Embryonic facial prominence (tissue), 1 donor: Measurements from ENCODE around the gene SPATA2.
"Not testable (repeated sequence)": the region's sequence is repeated elsewhere in the genome, so short reads cannot be mapped to it uniquely, and the experiment has no call there.

Source experiments
- DNase-seq: peaks from one replicate; pipeline ENCODE4 v3.0.0-alpha.2; 2016; ENCODE audit errors: extremely low spot score

SPATA2 gene

GRCh38 chr20:49885558-49886332 is 29.6 kb downstream of the SPATA2 start:
- no peak for DNase-seq

- no peak for DNase-seq
Measured at GRCh38 chr20:49883246-49883802, 32.0 kb downstream of the SPATA2 start.

GRCh38 chr20:49882171-49882970 is 33.0 kb downstream of the SPATA2 start:
- DNase-seq, result no peak

GRCh38 chr20:49880724-49881445 is 34.4 kb downstream of the SPATA2 start:
- DNase-seq, result no peak

GRCh38 chr20:49880177-49880576 is 35.2 kb downstream of the SPATA2 start:
- DNase-seq, result no peak

- no peak for DNase-seq
Measured at GRCh38 chr20:49878977-49879376, 36.4 kb downstream of the SPATA2 start.

- no peak for DNase-seq
Measured at GRCh38 chr20:49877386-49877921, 37.9 kb downstream of the SPATA2 start.

- DNase-seq, result no peak
Measured at GRCh38 chr20:49874696-49875095, 40.6 kb downstream of the SPATA2 start.

- no peak for DNase-seq
Measured at GRCh38 chr20:49872056-49872455, 43.3 kb downstream of the SPATA2 start.

GRCh38 chr20:49871391-49871948 is 43.9 kb downstream of the SPATA2 start:
- no peak for DNase-seq

GRCh38 chr20:49870261-49870660 is 45.1 kb downstream of the SPATA2 start:
- no peak for DNase-seq

- no peak for DNase-seq
Measured at GRCh38 chr20:49868964-49869363, 46.4 kb downstream of the SPATA2 start.

GRCh38 chr20:49868538-49868937 is 46.8 kb downstream of the SPATA2 start:
- DNase-seq, result no peak

- no peak for DNase-seq
Measured at GRCh38 chr20:49867453-49868215, 47.7 kb downstream of the SPATA2 start.

GRCh38 chr20:49866051-49866450 is 49.3 kb downstream of the SPATA2 start:
- peak; percentile 46 for DNase-seq

GRCh38 chr20:49865559-49865958 is 49.8 kb downstream of the SPATA2 start:
- DNase-seq, result no peak

- no peak for DNase-seq
Measured at GRCh38 chr20:49863666-49864065, 51.7 kb downstream of the SPATA2 start.

GRCh38 chr20:49862607-49863200 is 52.6 kb downstream of the SPATA2 start:
- no peak for DNase-seq

- DNase-seq, result not testable (repeated sequence)
Measured at GRCh38 chr20:49861232-49861631, 54.1 kb downstream of the SPATA2 start.

GRCh38 chr20:49859807-49860206 is 55.5 kb downstream of the SPATA2 start:
- DNase-seq, result no peak
